ENCODE results near the gene PITX2.

DNA sequence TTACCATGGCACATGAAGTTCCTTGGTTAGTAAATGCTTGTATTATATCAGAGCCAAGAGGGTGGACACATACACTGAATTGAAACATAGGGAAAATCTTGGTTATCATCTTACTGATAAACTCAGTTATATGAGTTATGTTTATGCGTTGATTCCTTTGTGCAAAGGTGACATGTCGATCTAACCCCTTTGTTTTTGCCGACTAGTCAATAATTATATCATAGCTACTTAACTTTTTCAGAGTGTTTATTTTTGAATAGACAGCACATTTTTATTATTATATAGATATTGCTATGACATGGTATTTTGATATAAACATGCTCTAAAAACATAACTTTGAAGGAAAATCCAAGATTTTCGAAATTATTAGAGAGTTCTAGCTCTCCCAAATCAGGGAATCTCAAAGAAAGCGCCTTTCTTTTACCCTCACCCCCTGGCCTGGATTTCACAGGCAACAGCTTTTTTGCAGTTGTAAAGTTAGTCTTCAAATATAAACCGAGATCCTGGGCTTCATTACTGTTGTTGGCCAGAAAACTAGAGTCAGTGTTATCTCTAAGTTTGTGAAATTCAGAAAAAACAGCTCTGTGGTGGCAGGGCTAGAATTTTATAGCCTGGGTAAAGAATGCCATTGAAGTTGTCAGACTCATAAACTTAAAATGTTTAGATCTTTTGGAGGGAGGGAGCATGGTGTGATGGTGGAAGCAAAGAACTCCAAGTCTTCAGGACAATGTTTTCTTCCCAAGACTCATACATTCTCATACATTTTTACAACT lies 45.8 kb upstream of the PITX2 start:
- TF ChIP-seq, protein P1, sequence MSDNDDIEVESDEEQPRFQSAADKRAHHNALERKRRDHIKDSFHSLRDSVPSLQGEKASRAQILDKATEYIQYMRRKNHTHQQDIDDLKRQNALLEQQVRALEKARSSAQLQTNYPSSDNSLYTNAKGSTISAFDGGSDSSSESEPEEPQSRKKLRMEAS (IDR thresholded peaks at IDR 0.05) = no peak
- TF ChIP-seq TEAD4 (IDR thresholded peaks at IDR 0.05) (no peak), TAF1 (IDR thresholded peaks at IDR 0.05; ENCODE audit: low read depth) (no peak), NFIC (IDR thresholded peaks at IDR 0.05) (no peak), CREB1 (IDR thresholded peaks at IDR 0.05; ENCODE audit: low read depth) (no peak), ZBTB7A (IDR thresholded peaks at IDR 0.05; ENCODE audit: low read depth) (no peak), EGR1 (IDR thresholded peaks at IDR 0.05) (no peak), RAD21 (IDR thresholded peaks at IDR 0.05; ENCODE audit: low read depth) (no peak), EP300 (IDR thresholded peaks at IDR 0.05; ENCODE audit: borderline replicate concordance) (no peak), YY1 (IDR thresholded peaks at IDR 0.05; ENCODE audit: low read depth) (no peak), FOXM1 (IDR thresholded peaks at IDR 0.05; ENCODE audit: borderline replicate concordance, low read depth) (no peak), TCF12 (IDR thresholded peaks at IDR 0.05; ENCODE audit: low read depth) (no peak)
- TF ChIP-seq, protein P2, sequence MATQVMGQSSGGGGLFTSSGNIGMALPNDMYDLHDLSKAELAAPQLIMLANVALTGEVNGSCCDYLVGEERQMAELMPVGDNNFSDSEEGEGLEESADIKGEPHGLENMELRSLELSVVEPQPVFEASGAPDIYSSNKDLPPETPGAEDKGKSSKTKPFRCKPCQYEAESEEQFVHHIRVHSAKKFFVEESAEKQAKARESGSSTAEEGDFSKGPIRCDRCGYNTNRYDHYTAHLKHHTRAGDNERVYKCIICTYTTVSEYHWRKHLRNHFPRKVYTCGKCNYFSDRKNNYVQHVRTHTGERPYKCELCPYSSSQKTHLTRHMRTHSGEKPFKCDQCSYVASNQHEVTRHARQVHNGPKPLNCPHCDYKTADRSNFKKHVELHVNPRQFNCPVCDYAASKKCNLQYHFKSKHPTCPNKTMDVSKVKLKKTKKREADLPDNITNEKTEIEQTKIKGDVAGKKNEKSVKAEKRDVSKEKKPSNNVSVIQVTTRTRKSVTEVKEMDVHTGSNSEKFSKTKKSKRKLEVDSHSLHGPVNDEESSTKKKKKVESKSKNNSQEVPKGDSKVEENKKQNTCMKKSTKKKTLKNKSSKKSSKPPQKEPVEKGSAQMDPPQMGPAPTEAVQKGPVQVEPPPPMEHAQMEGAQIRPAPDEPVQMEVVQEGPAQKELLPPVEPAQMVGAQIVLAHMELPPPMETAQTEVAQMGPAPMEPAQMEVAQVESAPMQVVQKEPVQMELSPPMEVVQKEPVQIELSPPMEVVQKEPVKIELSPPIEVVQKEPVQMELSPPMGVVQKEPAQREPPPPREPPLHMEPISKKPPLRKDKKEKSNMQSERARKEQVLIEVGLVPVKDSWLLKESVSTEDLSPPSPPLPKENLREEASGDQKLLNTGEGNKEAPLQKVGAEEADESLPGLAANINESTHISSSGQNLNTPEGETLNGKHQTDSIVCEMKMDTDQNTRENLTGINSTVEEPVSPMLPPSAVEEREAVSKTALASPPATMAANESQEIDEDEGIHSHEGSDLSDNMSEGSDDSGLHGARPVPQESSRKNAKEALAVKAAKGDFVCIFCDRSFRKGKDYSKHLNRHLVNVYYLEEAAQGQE (IDR thresholded peaks at IDR 0.05; ENCODE audit: low read depth) = no peak
- TF ChIP-seq, protein P3, sequence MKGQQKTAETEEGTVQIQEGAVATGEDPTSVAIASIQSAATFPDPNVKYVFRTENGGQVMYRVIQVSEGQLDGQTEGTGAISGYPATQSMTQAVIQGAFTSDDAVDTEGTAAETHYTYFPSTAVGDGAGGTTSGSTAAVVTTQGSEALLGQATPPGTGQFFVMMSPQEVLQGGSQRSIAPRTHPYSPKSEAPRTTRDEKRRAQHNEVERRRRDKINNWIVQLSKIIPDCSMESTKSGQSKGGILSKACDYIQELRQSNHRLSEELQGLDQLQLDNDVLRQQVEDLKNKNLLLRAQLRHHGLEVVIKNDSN (IDR thresholded peaks at IDR 0.05) = no peak

All from Ishikawa (cell line).